ENCODE data around the gene PPARA. TPM values are rescaled to one million over a fixed set of nuclear protein-coding genes. Genes with fewer than 3 reads are reported as not detected.

Gene PPARA
- polyA plus RNA-seq, 1 donor from 2014 or later: 0.43 TPM

- H3K36me3 ChIP-seq (ENCODE audit: insufficient read depth, low read length): no peaks in the 10 kb centered on the region
- H3K9me2 ChIP-seq (ENCODE audit: insufficient read depth, low read length): no peaks in the 10 kb centered on the region
- no peak overlapping the region for H3K4me2 ChIP-seq (ENCODE audit: low read length)
- no peaks in the 10 kb centered on the region for H3K79me2 ChIP-seq (replicated peaks; ENCODE audit: insufficient read depth, low read length)
- H2AFZ ChIP-seq (ENCODE audit: low read depth, low read length): no peak overlapping the region
- no peaks in the 10 kb centered on the region for H4K20me1 ChIP-seq (ENCODE audit: insufficient read depth)
- no peaks in the 10 kb centered on the region for H3F3A ChIP-seq (ENCODE audit: insufficient read depth, low read length, poor library complexity, severe bottlenecking)
- no peak overlapping the region for H3K9ac ChIP-seq (ENCODE audit: low read length)
- no peak overlapping the region for H3K27ac ChIP-seq (ENCODE audit: low read length)
- TF ChIP-seq REST (IDR thresholded peaks at IDR 0.05; ENCODE audit: borderline replicate concordance) (no peak), CTCF (IDR thresholded peaks at IDR 0.05; ENCODE audit: poor library complexity, severe bottlenecking) (no peak), POLR2AphosphoS5 (IDR thresholded peaks at IDR 0.05) (no peak)
- no peaks in the 10 kb centered on the region for H3K27me3 ChIP-seq (ENCODE audit: insufficient read depth, low read depth, low read length)
- no peaks in the 10 kb centered on the region for H3K9me3 ChIP-seq (ENCODE audit: low read length)
- no peak overlapping the region for H3K4me3 ChIP-seq (ENCODE audit: low read length)
Measured at GRCh38 chr22:46136486-46137217, 13.7 kb upstream of the PPARA start.

- no peaks in the 10 kb centered on the region for H3K36me3 ChIP-seq (ENCODE audit: insufficient read depth, low read length)
- no peaks in the 10 kb centered on the region for H3K9me3 ChIP-seq (ENCODE audit: low read length)
- no peak overlapping the region for H3K27ac ChIP-seq (ENCODE audit: low read length)
- no peak for TF ChIP-seq REST (IDR thresholded peaks at IDR 0.05; ENCODE audit: borderline replicate concordance)
- TF ChIP-seq MXI1 (conservative IDR thresholded peaks at IDR 0.05; ENCODE audit: poor library complexity, severe bottlenecking): no peak
- no peak for TF ChIP-seq POLR2AphosphoS5 (IDR thresholded peaks at IDR 0.05)
- TF ChIP-seq RAD21 (conservative IDR thresholded peaks at IDR 0.05): no peak
- no peak for TF ChIP-seq CTCF (IDR thresholded peaks at IDR 0.05; ENCODE audit: poor library complexity, severe bottlenecking)
- no peak for TF ChIP-seq EZH2 (IDR thresholded peaks at IDR 0.05; ENCODE audit: borderline replicate concordance, insufficient read depth, low read length, poor library complexity, severe bottlenecking)
- TF ChIP-seq SMC3 (conservative IDR thresholded peaks at IDR 0.05; ENCODE audit: poor library complexity): no peak
- TF ChIP-seq EP300 (conservative IDR thresholded peaks at IDR 0.05; ENCODE audit: poor library complexity, severe bottlenecking): no peak
- no peak for TF ChIP-seq TAF1 (IDR thresholded peaks at IDR 0.05; ENCODE audit: low read depth)
- no peaks in the 10 kb centered on the region for H3F3A ChIP-seq (ENCODE audit: insufficient read depth, low read length, poor library complexity, severe bottlenecking)
- no peak overlapping the region for H3K9ac ChIP-seq (ENCODE audit: low read length)
- no peaks in the 10 kb centered on the region for H3K79me2 ChIP-seq (replicated peaks; ENCODE audit: insufficient read depth, low read length)
- H4K20me1 ChIP-seq (ENCODE audit: insufficient read depth): no peaks in the 10 kb centered on the region
- no peaks in the 10 kb centered on the region for H3K27me3 ChIP-seq (ENCODE audit: insufficient read depth, low read depth, low read length)
- no peak overlapping the region for H3K4me3 ChIP-seq (ENCODE audit: low read length)
- no peaks in the 10 kb centered on the region for H3K9me2 ChIP-seq (ENCODE audit: insufficient read depth, low read length)
- no peak overlapping the region for H2AFZ ChIP-seq (ENCODE audit: low read depth, low read length)
- no peak overlapping the region for H3K4me2 ChIP-seq (ENCODE audit: low read length)
Measured at GRCh38 chr22:46137218-46137766, 13.0 kb upstream of the PPARA start.
